OCI-LY1 (cell line): ENCODE data around the gene GFM1.

Source experiments
- EZH2 ChIP-seq: fragments of 200-600 bp; sonication (generic), shearing (Covaris generic); IDR thresholded peaks from 2 replicates; pipeline ENCODE4 v1.8.0; 2017; ENCODE audit warnings: borderline replicate concordance, mixed run types, mild to moderate bottlenecking, antibody characterized with exemption, low read length, moderate library complexity, mixed read lengths
- TF ChIP-seq, protein P1 (sequence below): fragments of 200-600 bp; sonication (generic), shearing (Covaris generic); IDR thresholded peaks from 2 replicates; pipeline ENCODE4 v1.5.1; 2017; ENCODE audit warnings: mild to moderate bottlenecking, antibody characterized with exemption, low read length, moderate library complexity, mixed read lengths

DNA sequence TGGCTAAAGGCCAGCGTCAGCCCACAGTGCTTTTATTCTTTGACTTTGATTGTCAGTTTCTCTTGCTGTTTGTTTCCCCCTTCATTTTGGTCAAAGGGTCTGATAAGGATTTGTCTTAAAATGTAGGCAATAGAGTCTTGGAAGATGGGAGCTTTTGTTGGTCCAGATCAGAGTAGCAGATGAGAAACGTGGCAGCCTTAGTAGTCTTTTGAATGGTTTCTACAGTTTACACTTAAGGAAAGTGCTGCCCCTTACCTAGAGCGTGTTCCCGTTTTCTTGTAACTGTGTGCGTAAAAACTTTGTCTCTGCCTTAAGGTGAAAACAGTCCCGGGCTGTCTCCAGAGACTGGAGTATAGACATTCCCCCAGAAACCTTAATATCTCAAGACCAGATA, 27.5 kb downstream of the GFM1 start:
- TF ChIP-seq, protein P1, sequence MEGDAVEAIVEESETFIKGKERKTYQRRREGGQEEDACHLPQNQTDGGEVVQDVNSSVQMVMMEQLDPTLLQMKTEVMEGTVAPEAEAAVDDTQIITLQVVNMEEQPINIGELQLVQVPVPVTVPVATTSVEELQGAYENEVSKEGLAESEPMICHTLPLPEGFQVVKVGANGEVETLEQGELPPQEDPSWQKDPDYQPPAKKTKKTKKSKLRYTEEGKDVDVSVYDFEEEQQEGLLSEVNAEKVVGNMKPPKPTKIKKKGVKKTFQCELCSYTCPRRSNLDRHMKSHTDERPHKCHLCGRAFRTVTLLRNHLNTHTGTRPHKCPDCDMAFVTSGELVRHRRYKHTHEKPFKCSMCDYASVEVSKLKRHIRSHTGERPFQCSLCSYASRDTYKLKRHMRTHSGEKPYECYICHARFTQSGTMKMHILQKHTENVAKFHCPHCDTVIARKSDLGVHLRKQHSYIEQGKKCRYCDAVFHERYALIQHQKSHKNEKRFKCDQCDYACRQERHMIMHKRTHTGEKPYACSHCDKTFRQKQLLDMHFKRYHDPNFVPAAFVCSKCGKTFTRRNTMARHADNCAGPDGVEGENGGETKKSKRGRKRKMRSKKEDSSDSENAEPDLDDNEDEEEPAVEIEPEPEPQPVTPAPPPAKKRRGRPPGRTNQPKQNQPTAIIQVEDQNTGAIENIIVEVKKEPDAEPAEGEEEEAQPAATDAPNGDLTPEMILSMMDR = no peak
- TF ChIP-seq EZH2 = no peak
